HG02610 (cell line): ENCODE results near the gene RAP2A.

Experiments used
- ATAC-seq: cut with Tn5 transposase; IDR thresholded peaks from one replicate; pipeline ENCODE4 v1.9.1; 2021; ENCODE audit warnings: mild to moderate bottlenecking, moderate library complexity; ENCODE audit not compliant: unreplicated experiment

The RAP2A gene

DNA sequence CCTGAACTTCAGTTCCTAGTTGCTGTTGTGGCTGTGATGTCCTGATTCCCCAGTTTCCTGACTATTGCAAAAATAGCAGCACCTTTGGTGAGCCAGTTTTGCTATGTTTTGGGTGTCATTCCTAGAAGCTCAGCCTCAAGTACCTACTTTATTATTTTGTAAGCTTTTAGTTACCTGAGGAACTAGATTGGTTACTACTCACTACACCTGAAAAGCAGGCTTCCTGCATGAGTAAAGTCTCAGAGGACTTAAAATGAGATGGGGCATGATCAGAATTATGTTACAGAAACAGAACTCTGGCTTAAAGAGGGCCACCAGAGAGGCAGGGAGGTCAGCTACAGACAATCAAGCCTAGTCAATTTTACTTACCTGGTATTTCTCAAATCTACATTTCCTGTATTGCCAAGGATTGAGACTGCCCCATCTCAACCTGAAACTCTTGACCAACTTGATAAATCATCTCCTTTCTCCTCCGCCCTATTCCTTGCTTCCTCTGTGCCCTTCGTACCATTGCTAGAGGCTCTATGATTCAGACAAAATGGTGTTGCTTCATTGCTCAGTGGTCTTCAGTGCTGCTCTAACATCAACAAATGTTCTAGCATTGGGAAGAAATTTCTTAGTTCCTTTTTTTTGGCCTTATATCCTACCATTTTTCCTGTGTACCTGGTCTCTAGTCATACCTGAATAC lies 58.9 kb downstream of the RAP2A start:
- ATAC-seq = no peak

- no peak for ATAC-seq
Measured at GRCh38 chr13:97493456-97493855, 59.5 kb downstream of the RAP2A start.

GRCh38 chr13:97495678-97496077 lies 61.7 kb downstream of the RAP2A start:
- no peak for ATAC-seq

- no peak for ATAC-seq
Measured at GRCh38 chr13:97496511-97496910, 62.5 kb downstream of the RAP2A start.

- no peak for ATAC-seq
Measured at GRCh38 chr13:97497400-97497799, 63.4 kb downstream of the RAP2A start.

DNA sequence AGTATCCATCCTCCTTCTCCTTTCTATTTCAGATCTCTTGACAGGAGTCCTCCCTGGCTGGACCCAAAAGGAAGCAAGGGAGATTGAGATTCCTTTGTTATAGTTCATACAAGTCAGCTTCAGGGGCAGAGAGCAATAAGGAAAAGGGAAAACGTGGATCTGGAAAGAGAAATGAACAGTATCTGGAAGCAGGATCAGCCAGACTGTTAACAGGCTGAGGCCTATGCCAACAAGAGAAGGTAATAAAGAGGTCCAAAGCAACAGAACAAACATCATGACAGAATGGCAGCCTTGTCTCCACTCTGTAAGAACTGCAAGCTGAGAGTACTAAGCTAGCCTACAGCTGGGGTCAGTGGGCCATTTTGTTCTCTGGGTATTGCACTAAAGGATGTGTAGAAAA lies 64.5 kb downstream of the RAP2A start:
- ATAC-seq = no peak

- ATAC-seq = no peak
Measured at GRCh38 chr13:97499181-97499580, 65.2 kb downstream of the RAP2A start.

DNA sequence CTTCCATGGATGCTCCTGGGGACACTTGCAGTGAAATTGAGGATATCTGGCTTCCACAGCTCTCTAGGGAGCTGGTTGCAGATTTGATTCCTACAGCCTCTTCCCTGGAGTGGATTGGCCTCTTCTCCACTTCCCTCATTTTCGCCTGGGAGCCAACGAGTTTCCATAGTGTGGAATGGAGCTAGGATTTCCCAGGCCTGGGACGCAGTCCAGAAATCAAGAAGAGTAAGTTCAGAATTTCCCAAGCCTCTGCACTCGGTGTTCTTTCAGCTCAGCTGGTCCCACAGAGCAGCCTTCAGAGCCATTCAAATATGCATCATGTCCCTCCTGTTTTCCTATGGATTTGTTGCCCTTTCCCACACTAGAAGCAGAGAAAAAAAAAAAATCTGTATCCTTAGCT lies 68.2 kb downstream of the RAP2A start:
- ATAC-seq = no peak

GRCh38 chr13:97502706-97503105 lies 68.7 kb downstream of the RAP2A start:
- ATAC-seq = no peak

DNA sequence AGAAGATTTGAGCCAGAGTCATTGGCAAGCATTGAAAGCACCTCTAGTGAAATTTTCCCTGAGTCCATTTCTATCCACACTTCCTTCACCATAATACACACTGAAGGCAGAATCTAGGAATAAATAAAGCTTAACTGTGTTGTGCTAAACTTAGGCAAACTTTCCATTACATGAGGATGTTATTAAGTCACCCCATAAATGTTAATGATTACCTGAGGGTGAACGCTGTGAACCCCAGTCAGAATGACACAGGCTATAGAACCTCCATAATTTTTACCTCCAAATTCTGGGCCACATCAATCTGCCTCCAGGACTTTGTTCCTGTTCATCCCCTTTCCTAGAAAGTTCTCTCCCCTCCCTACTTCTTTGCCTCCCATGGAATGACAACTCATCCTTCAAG lies 71.0 kb downstream of the RAP2A start:
- no peak for ATAC-seq

- no peak for ATAC-seq
Measured at GRCh38 chr13:97506511-97506910, 72.5 kb downstream of the RAP2A start.

GRCh38 chr13:97512732-97513131 lies 78.8 kb downstream of the RAP2A start:
- ATAC-seq = no peak

GRCh38 chr13:97515643-97516042 lies 81.7 kb downstream of the RAP2A start:
- ATAC-seq = no peak

- ATAC-seq = no peak
Measured at GRCh38 chr13:97517967-97518366, 84.0 kb downstream of the RAP2A start.
